GM12878 (cell line): ENCODE measurements around the gene SPRN. TPM values are rescaled to one million over a fixed set of nuclear protein-coding genes. Genes with fewer than 3 reads are reported as not detected.
A peak's percentile ranks its signal among the peaks of the same experiment; 100 is the strongest.

Experiments
- ATAC-seq: fragments of 200-7000 bp; cut with Tn5 transposase; 3 replicates; pipeline ENCODE4 v1.9.1; 2020; ENCODE audit warnings: mild to moderate bottlenecking, moderate library complexity
- BruUV-seq: library from RNA; stranded (reverse); fragments of 400-500 nt; replicated peaks from 2 replicates; lab custom pipeline; 2021; lab: Mats Ljungman, UMichigan
- CTCF ChIA-PET: fragments of 300-600 bp; sonication (Branson Sonifier 250); formaldehyde crosslinking; extraction: SDS; loops from one replicate; lab custom pipeline; 2021; ENCODE audit warnings: inconsistent platforms; lab: Yijun Ruan, JAX
- POLR2A ChIA-PET: fragments of 350-600 bp; formaldehyde crosslinking; extraction: SDS; loops from one replicate; lab custom pipeline; 2021; ENCODE audit warnings: inconsistent platforms; lab: Charles Lee
- RAD21 ChIA-PET: fragments of 300-600 bp; sonication (Branson Sonifier 250); formaldehyde crosslinking; loops from one replicate; lab custom pipeline; 2023; ENCODE audit warnings: antibody characterized with exemption; ENCODE audit not compliant: unreplicated experiment; lab: Charles Lee
- SMC1A ChIA-PET: fragments of 300-600 bp; sonication (Branson Sonifier 250); formaldehyde crosslinking; loops from one replicate; lab custom pipeline; 2023; ENCODE audit not compliant: unreplicated experiment, uncharacterized antibody; lab: Charles Lee
- DNase-seq: peaks from one replicate; pipeline ENCODE4 v3.0.0-alpha.2; 2011; ENCODE audit warnings: low read depth, low spot score
- FAIRE-seq: peaks from 3 replicates; lab custom pipeline; 2011; peaks lifted over from hg19 to GRCh38; lab: Jason Lieb, UNC
- H2AFZ ChIP-seq: 2 replicates; pipeline ENCODE4 v1.6.0; 2011; ENCODE audit warnings: low read depth, low read length, control low read depth; ENCODE audit not compliant: control insufficient read depth
- H3K27ac ChIP-seq: 2 replicates; pipeline ENCODE4 v1.5.1; 2011; ENCODE audit warnings: control low read depth; ENCODE audit not compliant: control insufficient read depth, insufficient read depth
- H3K27me3 ChIP-seq, 2 experiments: replicated peaks in 1 of 2; 2 replicates each; pipeline versions ENCODE4 v1.6.0 to v1.6.1; 2011; ENCODE audit warnings: low read length in 1 of 2; ENCODE audit not compliant: control insufficient read depth in 2 of 2, insufficient read depth in 2 of 2
- H3K36me3 ChIP-seq, 2 experiments: 2 replicates each; pipeline ENCODE4 v1.5.1; 2011; ENCODE audit warnings: low read length in 1 of 2; ENCODE audit not compliant: control insufficient read depth in 2 of 2, insufficient read depth in 2 of 2
- H3K4me1 ChIP-seq: 2 replicates; pipeline ENCODE4 v1.6.1; 2011; ENCODE audit warnings: mild to moderate bottlenecking, low read length, moderate library complexity, mixed read lengths; ENCODE audit not compliant: control insufficient read depth, insufficient read depth
- H3K4me2 ChIP-seq: 2 replicates; pipeline ENCODE4 v1.6.0; 2011; ENCODE audit warnings: control low read depth; ENCODE audit not compliant: control insufficient read depth, insufficient read depth
- H3K4me3 ChIP-seq: fragments of 200-600 bp; sonication (generic); 2 replicates; pipeline ENCODE4 v1.5.1; 2016
- H3K79me2 ChIP-seq: 2 replicates; pipeline ENCODE4 v1.6.0; 2011; ENCODE audit warnings: low read length; ENCODE audit not compliant: control insufficient read depth, insufficient read depth
- H3K9ac ChIP-seq: 2 replicates; pipeline ENCODE4 v1.8.0; 2011; ENCODE audit warnings: low read length, control low read depth, mixed read lengths; ENCODE audit not compliant: control insufficient read depth, insufficient read depth
- H3K9me3 ChIP-seq: replicated peaks from 3 replicates; pipeline ENCODE4 v1.5.1; 2011; ENCODE audit warnings: mild to moderate bottlenecking, low read length; ENCODE audit not compliant: control insufficient read depth, insufficient read depth
- H4K20me1 ChIP-seq: 2 replicates; pipeline ENCODE4 v1.6.0; 2011; ENCODE audit not compliant: control insufficient read depth, insufficient read depth
- CBX5 ChIP-seq: sonication (generic); IDR thresholded peaks from 2 replicates; pipeline ENCODE4 v1.6.1; 2016; ENCODE audit warnings: low read depth, moderate library complexity, mild to moderate bottlenecking, inconsistent platforms
- CHD4 ChIP-seq: fragments of 200-600 bp; sonication (generic); IDR thresholded peaks from 2 replicates; pipeline ENCODE4 v1.6.1; 2016; ENCODE audit warnings: mild to moderate bottlenecking
- PAX8 ChIP-seq: fragments of 450-650 bp; IDR thresholded peaks from 2 replicates; pipeline ENCODE4 v1.6.1; 2017; ENCODE audit warnings: mild to moderate bottlenecking, moderate library complexity
- RB1 ChIP-seq: fragments of 450-650 bp; formaldehyde crosslinking; IDR thresholded peaks from 2 replicates; pipeline ENCODE4 v1.6.1; 2017; ENCODE audit warnings: mild to moderate bottlenecking, borderline replicate concordance
- WGBS: methylation state at CpG from one replicate; pipeline ENCODE4 v1.1.6; 2016; ENCODE audit warnings: low lambda C conversion rate; ENCODE audit not compliant: insufficient replicate concordance, insufficient coverage; ENCODE audit errors: missing lambda C conversion rate; 5-methylcytosine and 5-hydroxymethylcytosine counted together
- in situ Hi-C: fragments of 300-500 bp; cut with MboI; formaldehyde crosslinking; loops from 9 replicates; pipeline ENCODE4 v1.14.3; 2018; ENCODE audit warnings: mixed read lengths
- intact Hi-C: fragments of 100-400 bp; cut with micrococcal nuclease; formaldehyde crosslinking; loops from one replicate; pipeline ENCODE4 v1.14.2; 2022; ENCODE audit not compliant: unreplicated experiment
- polyA plus RNA-seq, 11 experiments: library from polyadenylated mRNA; depleted of rRNA in 4 of 11; unstranded in 6 of 11; stranded (reverse) in 5 of 11; fragments of >200 nt; fragmentation: Nextera tagmentation in 4 of 11; fragmentation: Illumina TruSeq in 1 of 11; extraction: Ambion mirVana in 4 of 11; extraction: Trizol in 1 of 11; gene quantifications; 1 replicate in 1 of 11; 2 replicates in 10 of 11; pipeline versions ENCODE4 v1.2.1 to v1.2.3, GENCODE V29; 2011 to 2016; ENCODE audit warnings: inconsistent platforms in 2 of 11, missing spikeins in 2 of 11, low read depth in 1 of 11
- total RNA-seq, 4 experiments: library from RNA; depleted of rRNA in 3 of 4; stranded (reverse); fragments of >200 nt in 3 of 4; fragmentation: Illumina TruSeq in 1 of 4; extraction: Trizol in 1 of 4; gene quantifications; 2 replicates each; pipeline versions ENCODE4 v1.2.1 to v1.2.3, GENCODE V29; 2013 to 2021

SPRN gene
- total and polyA plus RNA-seq, 10 of the 15 experiments (the other 5 are each of a cell fraction or from before 2014, with no cell fraction given): 0.03 to 0.96 (median 0.46) TPM; not detected in 6

GRCh38 chr10:133412381-133412711 lies 12.1 kb downstream of the SPRN start:
- H2AFZ ChIP-seq: no peak overlapping the region
- peaks cover 1 to 44% of the 10 kb centered on the region in 2 experiments; a peak in 3 of 4 replicates for H3K36me3 ChIP-seq
- RAD21 ChIA-PET: no interaction called here
- no peak overlapping the region for H3K27ac ChIP-seq
- H3K9ac ChIP-seq: no peak overlapping the region
- TF ChIP-seq PAX8: no peak
- no peak for TF ChIP-seq RB1
- in situ Hi-C loops (no loop called here), intact Hi-C loops (no loop called here)
- POLR2A ChIA-PET: no interaction called here
- no peak for DNase-seq
- H3K4me3 ChIP-seq: no peak overlapping the region
- no peak for FAIRE-seq
- H3K27me3 ChIP-seq: no peaks in the 10 kb centered on the region
- no peaks in the 10 kb centered on the region for H3K4me1 ChIP-seq
- H3K9me3 ChIP-seq: peaks cover 30% of the 10 kb centered on the region
- ATAC-seq: no peak
- BruUV-seq: no TSS peak
- peaks cover 3% of the 10 kb centered on the region for H3K79me2 ChIP-seq
- H4K20me1 ChIP-seq: no peaks in the 10 kb centered on the region
- CTCF ChIA-PET: interaction anchor here (1.2 kb wide), 1 partner anchor 83 kb away, joined by 5 read pairs; no protein-coding TSS in a partner anchor
- SMC1A ChIA-PET: interaction anchor here (0.9 to 1.5 kb wide), 3 partner anchors 11 to 22 kb away, joined by 3 to 6 read pairs (median 3); no protein-coding TSS in a partner anchor
- H3K4me2 ChIP-seq: no peak overlapping the region

- Histone ChIP-seq H3K4me1 (peaks cover 2% of the 10 kb centered on the region; the same call in 1 of the 2 replicates), H3K27ac (no peak overlapping the region), H3K36me3 (peaks cover 1 to 44% of the 10 kb centered on the region in 2 experiments; a peak in 3 of 4 replicates), H3K27me3 (no peaks in the 10 kb centered on the region), H2AFZ (no peak overlapping the region), H3K4me2 (no peak overlapping the region), H3K4me3 (no peak overlapping the region)
- intact Hi-C loops: no loop called here
- CTCF ChIA-PET: interaction anchor here (1.2 kb wide), 1 partner anchor 82 kb away, joined by 5 read pairs; no protein-coding TSS in a partner anchor
- WGBS: 97% methylated on average over 7 of the region's 7 CpGs
- SMC1A ChIA-PET: interaction anchor here (0.9 to 1.5 kb wide), 3 partner anchors 10 to 21 kb away, joined by 3 to 6 read pairs (median 3); no protein-coding TSS in a partner anchor
- no peak for DNase-seq
- no peak for ATAC-seq
- TF ChIP-seq CBX5 (peak; percentile 72; the same call in 1 of the 2 replicates), CHD4 (no peak)
- TF ChIP-seq, all 136 proteins: peak for 1
- peaks cover 32% of the 10 kb centered on the region for H3K9me3 ChIP-seq
- ChIA-PET POLR2A (no interaction called here), RAD21 (no interaction called here)
- H3K9ac ChIP-seq: no peak overlapping the region
- no peaks in the 10 kb centered on the region for H4K20me1 ChIP-seq
- no TSS peak for BruUV-seq
- H3K79me2 ChIP-seq: peaks cover 7% of the 10 kb centered on the region
- no peak for FAIRE-seq
- in situ Hi-C loops: no loop called here
These were observed 12.7 kb downstream of the SPRN start for GRCh38 chr10:133411523-133412380.
